K562 (cell line): Measurements from ENCODE around the gene MYOM1. TPM values are rescaled to one million over a fixed set of nuclear protein-coding genes. Genes with fewer than 3 reads are reported as not detected.

Source experiments
- CCAR2 ChIP-seq: fragments of 200-400 bp; formaldehyde crosslinking; IDR thresholded peaks from 2 replicates; pipeline ENCODE4 v1.6.1; 2017; ENCODE audit warnings: mild to moderate bottlenecking, low read depth, low read length
- ERF ChIP-seq: fragments of 450-650 bp; formaldehyde crosslinking; IDR thresholded peaks from 2 replicates; pipeline ENCODE4 v1.4.0; 2020; ENCODE audit warnings: mild to moderate bottlenecking, mixed read lengths
- GATA2 ChIP-seq: sonication (generic); formaldehyde crosslinking; IDR thresholded peaks from 2 replicates; pipeline ENCODE4 v1.4.0; 2020; ENCODE audit warnings: mild to moderate bottlenecking, missing genetic modification reagents
- HDAC1 ChIP-seq, 2 experiments: fragments of 450-650 bp; IDR thresholded peaks; 2 replicates each; pipeline ENCODE4 v1.6.1; 2016 to 2017; ENCODE audit warnings: inconsistent platforms in 1 of 2, mild to moderate bottlenecking in 1 of 2, moderate library complexity in 1 of 2
- HNRNPLL ChIP-seq: fragments of 200-400 bp; formaldehyde crosslinking; IDR thresholded peaks from 2 replicates; pipeline ENCODE4 v1.6.1; 2017; ENCODE audit warnings: low read length, low read depth, mild to moderate bottlenecking; ENCODE audit not compliant: poor library complexity, severe bottlenecking
- JUNB ChIP-seq: fragments of 450-650 bp; formaldehyde crosslinking; conservative IDR thresholded peaks from 2 replicates; pipeline ENCODE4 v1.4.0; 2020; ENCODE audit warnings: mild to moderate bottlenecking
- LCOR ChIP-seq: sonication (generic); formaldehyde crosslinking; IDR thresholded peaks from 2 replicates; pipeline ENCODE4 v1.8.0; 2022; ENCODE audit warnings: mild to moderate bottlenecking, missing genetic modification reagents
- MBD2 ChIP-seq: sonication (generic); IDR thresholded peaks from 2 replicates; pipeline ENCODE4 v1.6.1; 2016; ENCODE audit warnings: low read depth, borderline replicate concordance
- NFIC ChIP-seq: fragments of 450-650 bp; IDR thresholded peaks from 2 replicates; pipeline ENCODE4 v1.6.1; 2017; ENCODE audit warnings: mild to moderate bottlenecking, inconsistent platforms
- NKRF ChIP-seq: fragments of 450-650 bp; IDR thresholded peaks from 2 replicates; pipeline ENCODE4 v1.6.1; 2016; ENCODE audit warnings: borderline replicate concordance
- PCBP2 ChIP-seq: fragments of 200-400 bp; formaldehyde crosslinking; IDR thresholded peaks from 2 replicates; pipeline ENCODE4 v1.6.1; 2018; ENCODE audit warnings: low read length, low read depth, mild to moderate bottlenecking, moderate library complexity; ENCODE audit not compliant: poor library complexity, severe bottlenecking
- SMARCA4 ChIP-seq: fragments of 450-650 bp; IDR thresholded peaks from 2 replicates; pipeline ENCODE4 v1.6.1; 2016
- SOX6 ChIP-seq: fragments of 450-650 bp; IDR thresholded peaks from 2 replicates; pipeline ENCODE4 v1.6.1; 2014; ENCODE audit warnings: mild to moderate bottlenecking
- TAF7 ChIP-seq: fragments of 450-650 bp; IDR thresholded peaks from 2 replicates; pipeline ENCODE4 v1.6.1; 2016; ENCODE audit warnings: missing genetic modification characterization, missing compliant biosample characterization
- TEAD2 ChIP-seq: fragments of 450-650 bp; IDR thresholded peaks from 2 replicates; pipeline ENCODE4 v1.6.1; 2016; ENCODE audit warnings: missing genetic modification characterization, control low read depth, missing compliant biosample characterization
- THRAP3 ChIP-seq: fragments of 450-650 bp; IDR thresholded peaks from 2 replicates; pipeline ENCODE4 v1.6.1; 2016; ENCODE audit warnings: mild to moderate bottlenecking, inconsistent platforms, borderline replicate concordance
- ZNF133 ChIP-seq: fragments of 250-450 bp; sonication (Bioruptor Pico); IDR thresholded peaks from 2 replicates; pipeline ENCODE4 v1.4.0; 2020; ENCODE audit warnings: mild to moderate bottlenecking
- ZNF165 ChIP-seq: fragments of 250-450 bp; sonication (Bioruptor Pico); IDR thresholded peaks from 2 replicates; pipeline ENCODE4 v1.4.0; 2020; ENCODE audit warnings: borderline replicate concordance
- ZNF644 ChIP-seq: fragments of 200-800 bp; sonication (Bioruptor generic); IDR thresholded peaks from 2 replicates; pipeline ENCODE4 v1.6.1; 2016; ENCODE audit warnings: low read depth, missing genetic modification characterization, missing compliant biosample characterization
- polyA plus RNA-seq, 8 experiments: library from polyadenylated mRNA; depleted of rRNA in 4 of 8; stranded (reverse) in 5 of 8; unstranded in 3 of 8; fragments of >200 nt; fragmentation: Nextera tagmentation in 2 of 8; fragmentation: Illumina TruSeq in 1 of 8; extraction: Ambion mirVana in 2 of 8; extraction: Trizol in 1 of 8; gene quantifications; 2 replicates each; pipeline versions ENCODE4 v1.2.1 to v1.2.3, GENCODE V29; 2011 to 2014; ENCODE audit warnings: inconsistent platforms in 1 of 8, missing spikeins in 1 of 8
- total RNA-seq, 7 experiments: library from RNA; depleted of rRNA in 6 of 7; stranded (reverse); fragments of >200 nt in 6 of 7; fragmentation: Illumina TruSeq in 2 of 7; extraction: Trizol in 2 of 7; gene quantifications; 2 replicates each; pipeline versions ENCODE4 v1.2.1 to v1.2.3, GENCODE V29; 2011 to 2021; ENCODE audit warnings: low replicate concordance in 1 of 7
- TF ChIP-seq, protein P1 (sequence below): fragments of 200-800 bp; sonication (Bioruptor generic); IDR thresholded peaks from 2 replicates; pipeline ENCODE4 v1.6.1; 2016; ENCODE audit warnings: missing genetic modification characterization, missing compliant biosample characterization
- TF ChIP-seq, protein P2 (sequence below): sonication (generic); formaldehyde crosslinking; IDR thresholded peaks from 2 replicates; pipeline ENCODE4 v1.8.1; 2022; ENCODE audit warnings: missing genetic modification reagents

Gene MYOM1
- total and polyA plus RNA-seq, 9 of the 15 experiments (the other 6 are each of a cell fraction or from before 2014, with no cell fraction given) = 0.01 to 0.62 (median 0.25) TPM

GRCh38 chr18:3261373-3262233 lies 41.8 kb upstream of the MYOM1 start, which contains the start of gene MYL12B (continued):
- TF ChIP-seq, protein P1, sequence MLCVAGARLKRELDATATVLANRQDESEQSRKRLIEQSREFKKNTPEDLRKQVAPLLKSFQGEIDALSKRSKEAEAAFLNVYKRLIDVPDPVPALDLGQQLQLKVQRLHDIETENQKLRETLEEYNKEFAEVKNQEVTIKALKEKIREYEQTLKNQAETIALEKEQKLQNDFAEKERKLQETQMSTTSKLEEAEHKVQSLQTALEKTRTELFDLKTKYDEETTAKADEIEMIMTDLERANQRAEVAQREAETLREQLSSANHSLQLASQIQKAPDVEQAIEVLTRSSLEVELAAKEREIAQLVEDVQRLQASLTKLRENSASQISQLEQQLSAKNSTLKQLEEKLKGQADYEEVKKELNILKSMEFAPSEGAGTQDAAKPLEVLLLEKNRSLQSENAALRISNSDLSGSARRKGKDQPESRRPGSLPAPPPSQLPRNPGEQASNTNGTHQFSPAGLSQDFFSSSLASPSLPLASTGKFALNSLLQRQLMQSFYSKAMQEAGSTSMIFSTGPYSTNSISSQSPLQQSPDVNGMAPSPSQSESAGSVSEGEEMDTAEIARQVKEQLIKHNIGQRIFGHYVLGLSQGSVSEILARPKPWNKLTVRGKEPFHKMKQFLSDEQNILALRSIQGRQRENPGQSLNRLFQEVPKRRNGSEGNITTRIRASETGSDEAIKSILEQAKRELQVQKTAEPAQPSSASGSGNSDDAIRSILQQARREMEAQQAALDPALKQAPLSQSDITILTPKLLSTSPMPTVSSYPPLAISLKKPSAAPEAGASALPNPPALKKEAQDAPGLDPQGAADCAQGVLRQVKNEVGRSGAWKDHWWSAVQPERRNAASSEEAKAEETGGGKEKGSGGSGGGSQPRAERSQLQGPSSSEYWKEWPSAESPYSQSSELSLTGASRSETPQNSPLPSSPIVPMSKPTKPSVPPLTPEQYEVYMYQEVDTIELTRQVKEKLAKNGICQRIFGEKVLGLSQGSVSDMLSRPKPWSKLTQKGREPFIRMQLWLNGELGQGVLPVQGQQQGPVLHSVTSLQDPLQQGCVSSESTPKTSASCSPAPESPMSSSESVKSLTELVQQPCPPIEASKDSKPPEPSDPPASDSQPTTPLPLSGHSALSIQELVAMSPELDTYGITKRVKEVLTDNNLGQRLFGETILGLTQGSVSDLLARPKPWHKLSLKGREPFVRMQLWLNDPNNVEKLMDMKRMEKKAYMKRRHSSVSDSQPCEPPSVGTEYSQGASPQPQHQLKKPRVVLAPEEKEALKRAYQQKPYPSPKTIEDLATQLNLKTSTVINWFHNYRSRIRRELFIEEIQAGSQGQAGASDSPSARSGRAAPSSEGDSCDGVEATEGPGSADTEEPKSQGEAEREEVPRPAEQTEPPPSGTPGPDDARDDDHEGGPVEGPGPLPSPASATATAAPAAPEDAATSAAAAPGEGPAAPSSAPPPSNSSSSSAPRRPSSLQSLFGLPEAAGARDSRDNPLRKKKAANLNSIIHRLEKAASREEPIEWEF (CRISPR knock-in tag) = no peak
- TF ChIP-seq ZNF133 = no peak
- TF ChIP-seq, protein P2, sequence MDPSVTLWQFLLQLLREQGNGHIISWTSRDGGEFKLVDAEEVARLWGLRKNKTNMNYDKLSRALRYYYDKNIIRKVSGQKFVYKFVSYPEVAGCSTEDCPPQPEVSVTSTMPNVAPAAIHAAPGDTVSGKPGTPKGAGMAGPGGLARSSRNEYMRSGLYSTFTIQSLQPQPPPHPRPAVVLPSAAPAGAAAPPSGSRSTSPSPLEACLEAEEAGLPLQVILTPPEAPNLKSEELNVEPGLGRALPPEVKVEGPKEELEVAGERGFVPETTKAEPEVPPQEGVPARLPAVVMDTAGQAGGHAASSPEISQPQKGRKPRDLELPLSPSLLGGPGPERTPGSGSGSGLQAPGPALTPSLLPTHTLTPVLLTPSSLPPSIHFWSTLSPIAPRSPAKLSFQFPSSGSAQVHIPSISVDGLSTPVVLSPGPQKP (CRISPR knock-in tag) = 0 out of 2 replicates have a peak, but pooled peaks have one; percentile 29
- 0 out of 2 replicates have a peak, but pooled peaks have one; percentile 74 for TF ChIP-seq ZNF644
- TF ChIP-seq NKRF = peak; percentile 83
- no peak for TF ChIP-seq JUNB (CRISPR knock-in tag)
- peak; percentile 75 for TF ChIP-seq LCOR (CRISPR knock-in tag)
- peak; percentile 99 for TF ChIP-seq TEAD2 (tag)
- no peak for TF ChIP-seq GATA2 (CRISPR knock-in tag)
- TF ChIP-seq TAF7 (tag) = peak; percentile 50; the same call in 1 of the 2 replicates
- peak; percentile 19; the same call in 1 of the 2 replicates for TF ChIP-seq NFIC
- peak; percentile 61 for TF ChIP-seq HNRNPLL
- no peak; the same call in 1 of the 2 replicates for TF ChIP-seq SOX6
- TF ChIP-seq ZNF165 (CRISPR knock-in tag) = no peak
- no peak for TF ChIP-seq CCAR2
- TF ChIP-seq THRAP3 = no peak
- TF ChIP-seq MBD2 = peak; percentile 94
- peak; percentile 62; the same call in 1 of the 2 replicates for TF ChIP-seq SMARCA4
- no peak for TF ChIP-seq PCBP2
- peak in 1 of 2 experiments; percentile 89; a peak in 2 of 4 replicates for TF ChIP-seq HDAC1 (IDR thresholded peaks at IDR 0.05)
- TF ChIP-seq ERF (CRISPR knock-in tag) = no peak
